CD4-positive, alpha-beta T cell treated with Interleukin-2 at 100 ng/mL for 4 hours (primary cell): Measurements from ENCODE around the gene HDLBP.
"Not testable (repeated sequence)": the region's sequence is repeated elsewhere in the genome, so short reads cannot be mapped to it uniquely, and the experiment has no call there.

Experiments
- DNase-seq: peaks from one replicate; pipeline ENCODE4 v3.0.0-alpha.2; 2020; ENCODE audit warnings: low spot score

HDLBP gene

DNA sequence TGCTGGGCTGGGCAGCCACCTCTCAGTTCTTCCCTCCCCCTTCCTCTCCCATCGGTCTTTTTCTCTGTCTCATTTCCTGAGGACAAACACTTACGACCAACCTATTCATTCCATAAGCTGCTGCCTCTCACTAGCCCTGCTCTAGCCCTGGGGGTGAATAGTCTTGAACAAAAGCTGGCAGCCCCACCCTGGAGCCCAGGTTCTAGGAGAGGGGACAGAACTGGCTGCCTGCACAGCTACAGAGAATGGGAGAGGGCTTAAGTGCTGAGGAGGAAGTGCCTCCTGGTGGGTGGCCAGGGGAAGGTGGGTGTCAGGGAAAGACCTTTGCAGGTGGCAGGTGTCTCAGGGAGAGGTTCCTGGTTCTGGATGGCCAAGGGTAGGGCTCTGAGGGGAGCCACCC lies 104.2 kb downstream of the HDLBP start:
- no peak for DNase-seq

- no peak for DNase-seq
Measured at GRCh38 chr2:241209271-241209670, 106.2 kb downstream of the HDLBP start.

DNA sequence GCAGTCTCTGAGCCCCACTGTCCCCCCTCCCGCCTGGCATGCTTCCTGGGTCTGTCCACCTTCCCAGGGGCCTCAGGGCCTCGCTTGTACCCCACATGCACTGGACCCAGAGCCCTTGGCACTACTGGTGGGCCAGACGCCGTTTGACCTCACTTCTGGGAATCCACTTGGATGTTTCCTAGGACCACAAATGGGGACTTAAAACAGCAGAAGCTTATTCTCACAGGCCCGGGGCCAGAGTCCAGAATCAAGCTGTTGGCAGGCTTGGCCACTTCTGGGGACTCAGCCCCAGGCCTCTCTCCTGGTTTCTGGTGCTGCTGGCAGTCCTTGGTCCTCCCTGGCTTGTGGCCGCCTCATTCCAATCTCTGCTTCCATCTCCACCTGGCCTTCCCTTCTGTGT lies 107.4 kb downstream of the HDLBP start:
- DNase-seq, result no peak

DNA sequence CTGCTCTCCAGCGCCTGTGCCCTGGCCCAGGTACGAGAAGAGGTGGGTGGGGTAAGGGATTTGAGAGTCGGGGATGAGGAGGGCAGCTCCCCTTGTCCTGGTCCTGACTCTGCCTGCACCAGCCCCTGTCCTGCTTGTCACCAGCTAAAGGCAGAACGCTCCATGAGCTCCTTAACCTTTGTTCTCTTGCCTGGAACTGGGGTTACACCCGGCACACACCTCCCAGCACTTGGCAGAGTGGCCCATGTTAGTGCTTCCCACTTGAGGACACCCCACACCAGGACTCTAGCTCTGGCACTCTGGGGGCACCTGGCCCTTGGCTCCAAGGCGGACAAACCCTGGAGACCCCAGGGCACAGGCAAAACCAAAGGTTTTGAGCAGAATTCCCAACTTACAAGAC lies 107.8 kb downstream of the HDLBP start:
- no peak for DNase-seq

DNA sequence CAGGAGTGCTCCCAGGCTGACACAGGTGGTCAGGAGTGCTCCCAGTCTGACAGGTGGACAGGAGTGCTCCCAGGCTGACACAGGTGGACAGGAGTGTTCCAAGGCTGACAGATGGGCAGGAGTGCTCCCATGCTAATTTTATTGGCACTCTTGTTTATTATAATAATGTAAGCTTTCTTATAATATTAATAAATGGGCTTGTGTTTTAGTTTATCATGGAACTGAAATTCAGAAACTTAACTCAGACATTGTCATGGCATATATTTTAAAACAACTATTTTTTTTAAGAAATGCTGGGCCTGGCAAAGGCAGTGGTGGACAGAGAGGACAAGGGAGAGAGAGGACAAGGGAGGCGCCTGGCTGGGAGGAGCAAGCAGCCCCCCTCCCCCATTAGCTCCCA lies 108.3 kb downstream of the HDLBP start:
- DNase-seq, result no peak

GRCh38 chr2:241205086-241205485 lies 110.4 kb downstream of the HDLBP start:
- no peak for DNase-seq

- DNase-seq, result no peak
Measured at GRCh38 chr2:241204490-241204889, 111.0 kb downstream of the HDLBP start.

- no peak for DNase-seq
Measured at GRCh38 chr2:241204010-241204384, 111.5 kb downstream of the HDLBP start.

- no peak for DNase-seq
Measured at GRCh38 chr2:241203218-241204009, 112.1 kb downstream of the HDLBP start.

GRCh38 chr2:241202681-241203080 lies 112.8 kb downstream of the HDLBP start:
- DNase-seq, result no peak

DNA sequence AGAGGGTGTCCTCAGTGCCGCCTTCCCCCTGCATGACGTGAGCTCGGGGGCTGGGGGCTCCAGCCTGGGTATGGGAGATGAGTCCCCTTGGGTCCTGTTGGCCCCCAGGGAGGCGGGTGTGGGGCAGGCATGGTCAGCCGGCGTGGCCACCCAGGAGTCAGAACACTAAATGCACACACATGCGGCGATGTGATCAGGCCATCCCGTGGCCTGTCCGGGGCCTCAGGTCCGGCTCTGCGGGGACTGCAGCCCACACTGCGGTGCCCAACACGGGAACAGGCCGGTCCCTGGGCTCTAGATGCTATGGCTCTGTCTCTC lies 113.2 kb downstream of the HDLBP start:
- no peak for DNase-seq

DNA sequence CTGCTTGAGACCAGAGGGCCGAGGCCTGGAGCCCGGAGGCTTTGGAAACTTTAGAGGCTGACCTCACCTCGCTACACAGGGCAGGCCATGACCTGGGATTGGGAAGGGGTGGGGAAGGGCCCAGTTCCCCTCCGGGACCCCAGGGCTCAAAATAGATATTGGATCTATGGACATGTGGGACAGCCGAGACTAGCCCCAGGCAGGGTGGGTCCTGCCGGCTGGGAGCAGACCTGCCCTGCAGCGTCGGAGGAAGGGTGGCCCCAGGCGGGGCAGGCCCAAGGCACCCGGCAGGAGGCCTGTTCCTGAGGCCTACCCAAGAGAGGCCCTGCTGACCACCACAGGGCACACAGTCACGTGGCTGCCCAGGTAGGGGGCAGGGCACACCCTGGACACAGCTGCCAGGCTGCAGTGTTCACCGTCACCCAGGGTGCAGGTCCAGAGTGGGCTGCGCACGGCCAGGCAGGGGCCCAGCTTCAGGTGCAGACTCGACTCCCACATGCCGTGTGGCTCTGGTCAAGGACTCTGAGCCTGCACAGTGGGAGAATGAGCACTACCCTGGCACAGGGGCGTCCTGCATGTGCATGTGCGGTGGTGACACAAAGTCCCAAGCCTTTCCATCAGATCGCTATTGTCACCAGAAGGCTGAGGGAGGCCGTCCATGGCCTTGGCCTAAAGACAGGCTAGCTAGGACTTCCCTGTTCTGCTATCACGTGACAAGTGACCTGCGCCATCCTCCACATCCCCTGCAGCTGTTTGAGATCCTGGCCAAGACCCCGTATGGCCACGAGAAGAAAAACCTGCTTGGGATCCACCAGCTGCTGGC lies 113.8 kb downstream of the HDLBP start:
- no peak for DNase-seq

DNA sequence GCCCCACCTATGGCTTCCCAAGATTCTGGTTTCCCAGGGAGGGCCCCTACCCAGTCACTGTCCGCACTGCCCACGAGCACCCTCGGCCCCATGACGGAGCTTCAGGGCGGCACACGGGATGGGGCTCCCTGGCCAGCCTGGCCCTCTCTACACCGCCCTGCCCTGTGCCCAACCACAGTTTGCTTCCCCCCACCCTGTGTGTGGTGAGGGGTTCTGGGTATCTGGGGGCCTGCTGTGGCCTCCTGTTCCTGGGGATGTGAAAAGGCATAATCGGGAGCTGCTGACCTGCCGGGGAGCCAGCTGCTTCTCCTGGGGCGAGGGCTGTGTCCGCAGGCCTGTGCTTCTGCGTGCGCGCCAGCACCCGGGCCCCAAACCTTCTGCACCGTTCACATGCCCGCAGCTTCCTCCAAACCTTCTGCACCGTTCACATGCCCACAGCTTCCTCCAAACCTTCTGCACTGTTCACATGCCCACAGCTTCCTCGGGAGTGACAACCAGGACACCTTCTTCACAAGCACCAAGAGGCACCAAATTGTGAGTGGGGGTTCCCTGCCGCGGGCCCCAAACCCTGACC lies 114.6 kb downstream of the HDLBP start:
- no peak for DNase-seq

- DNase-seq, result no peak
Measured at GRCh38 chr2:241199897-241200821, 115.3 kb downstream of the HDLBP start.

- DNase-seq, result no peak
Measured at GRCh38 chr2:241199286-241199685, 116.2 kb downstream of the HDLBP start.

DNA sequence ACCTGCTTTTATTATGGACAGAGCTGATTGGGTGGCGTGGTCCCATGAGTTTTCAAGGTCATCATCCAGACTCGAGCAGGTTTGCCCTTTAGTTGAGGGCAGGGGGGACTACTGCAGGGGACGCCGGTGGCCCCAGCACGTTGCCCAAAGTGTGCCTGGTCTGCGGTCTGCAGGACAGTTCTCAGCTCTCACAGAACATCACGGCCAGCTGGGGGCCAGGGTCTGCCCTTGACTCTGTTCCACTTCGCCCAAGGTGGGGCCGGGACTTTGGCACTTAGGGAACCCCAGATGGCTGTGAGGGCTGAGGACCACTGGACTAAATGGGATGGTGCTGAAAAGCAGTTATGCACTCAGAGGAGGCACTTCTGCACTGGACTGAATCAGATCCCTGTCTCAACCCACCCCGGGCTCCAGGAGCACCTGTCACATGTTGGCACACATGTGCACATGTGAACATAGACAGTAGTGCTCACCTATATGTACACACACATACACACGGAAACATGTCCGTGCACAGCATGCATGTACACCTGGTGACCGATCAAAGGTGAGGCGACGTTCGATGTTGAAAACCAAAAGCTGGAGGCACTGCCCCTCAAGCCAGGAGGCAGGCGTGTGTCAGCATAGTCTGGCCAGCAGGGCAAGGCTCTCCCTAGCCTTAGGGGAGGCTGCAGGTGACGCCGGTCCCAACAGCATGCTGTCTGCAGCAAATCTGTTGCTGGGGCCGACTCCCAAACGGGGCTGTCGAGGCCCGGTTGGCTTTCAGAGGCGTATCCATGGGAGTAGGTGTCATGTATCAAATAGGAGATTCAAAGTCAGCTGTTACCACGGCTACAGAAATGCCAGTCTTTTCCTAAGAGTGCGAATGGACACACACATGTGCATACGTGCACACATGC lies 116.8 kb downstream of the HDLBP start:
- no peak for DNase-seq

GRCh38 chr2:241197947-241198346 lies 117.5 kb downstream of the HDLBP start:
- DNase-seq, result no peak

DNA sequence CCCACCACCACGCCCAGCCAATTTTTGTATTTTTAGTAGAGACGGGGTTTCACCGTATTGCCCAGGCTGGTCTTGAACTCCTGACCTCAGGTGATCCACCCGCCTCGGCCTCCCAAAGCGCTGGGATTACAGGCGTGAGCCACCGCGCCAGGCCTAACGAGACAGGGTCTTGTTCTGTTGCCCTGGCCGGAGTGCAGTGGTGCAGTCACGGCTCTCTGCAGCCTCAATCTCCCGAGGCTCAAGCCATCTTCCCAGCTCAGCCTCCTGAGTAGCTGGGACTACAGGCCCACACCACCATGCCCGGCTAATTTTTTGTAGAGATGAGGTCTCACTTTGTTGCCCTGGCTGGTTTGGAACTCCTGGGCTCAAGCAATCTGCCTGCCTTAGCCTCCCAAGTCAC lies 118.2 kb downstream of the HDLBP start:
- not testable (repeated sequence) for DNase-seq

DNA sequence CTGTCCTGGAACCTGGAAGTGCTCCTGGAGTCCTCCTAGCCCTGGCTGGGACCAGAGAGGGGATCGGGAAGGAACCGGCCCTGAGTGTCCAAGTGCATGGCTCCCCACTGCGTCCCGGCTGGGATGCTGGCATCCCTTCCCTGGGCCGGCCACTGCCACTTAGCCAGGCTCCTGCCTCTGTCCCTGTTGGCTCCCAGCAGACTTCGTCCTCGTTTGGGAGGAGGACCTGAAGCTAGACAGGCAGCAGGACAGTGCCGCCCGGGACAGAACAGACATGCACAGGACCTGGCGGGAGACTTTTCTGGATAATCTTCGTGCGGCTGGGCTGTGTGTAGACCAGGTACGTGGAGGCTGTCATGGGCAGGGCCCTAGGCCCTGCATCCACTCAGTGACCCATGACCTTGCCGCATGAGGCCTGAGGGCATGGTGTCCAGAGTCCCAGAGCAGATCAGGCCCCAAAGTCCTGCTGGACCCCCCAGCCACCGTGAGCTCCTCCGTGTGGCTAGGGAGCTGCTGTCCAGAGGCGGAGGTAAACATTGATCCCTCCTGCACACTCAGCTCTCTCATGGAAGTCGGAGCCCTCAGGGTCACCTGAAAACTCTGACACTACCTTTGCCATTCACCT lies 119.9 kb downstream of the HDLBP start:
- DNase-seq, result no peak

- DNase-seq, result no peak
Measured at GRCh38 chr2:241194811-241195210, 120.7 kb downstream of the HDLBP start.

DNA sequence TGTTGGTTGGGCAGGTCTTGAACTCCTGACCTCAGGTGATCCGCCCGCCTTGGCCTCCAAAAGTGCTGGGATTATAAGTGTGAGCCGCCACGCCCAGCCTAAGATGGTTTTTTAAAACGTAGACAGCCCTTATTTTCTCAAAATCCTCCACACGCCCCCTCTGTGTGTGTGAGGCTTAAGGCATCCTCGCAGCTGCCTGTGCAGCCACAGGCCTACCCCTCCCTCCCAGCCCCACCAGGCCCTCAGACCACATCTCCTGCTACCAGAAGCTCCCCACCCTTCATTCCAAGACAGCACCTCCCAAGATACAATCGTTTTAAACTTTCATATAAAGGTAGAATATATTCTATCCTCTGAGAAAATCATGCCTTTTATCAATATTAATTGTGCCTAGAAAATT lies 122.2 kb downstream of the HDLBP start:
- no peak for DNase-seq
